Limb (tissue), 2 donors: Measurements from ENCODE around the gene EDC3.
"Not testable (repeated sequence)": the region's sequence is repeated elsewhere in the genome, so short reads cannot be mapped to it uniquely, and the experiment has no call there.

Experiments used
- DNase-seq, 2 donors: peaks; one replicate each; pipeline ENCODE4 v3.0.0-alpha.2; 2016; ENCODE audit errors: extremely low spot score in 2 of 2

The EDC3 gene

GRCh38 chr15:74710319-74711094 is 14.7 kb upstream of the EDC3 start:
- DNase-seq = no peak

GRCh38 chr15:74709892-74710291 is 14.1 kb upstream of the EDC3 start:
- no peak for DNase-seq

GRCh38 chr15:74709011-74709410 is 13.2 kb upstream of the EDC3 start:
- DNase-seq = no peak

DNA sequence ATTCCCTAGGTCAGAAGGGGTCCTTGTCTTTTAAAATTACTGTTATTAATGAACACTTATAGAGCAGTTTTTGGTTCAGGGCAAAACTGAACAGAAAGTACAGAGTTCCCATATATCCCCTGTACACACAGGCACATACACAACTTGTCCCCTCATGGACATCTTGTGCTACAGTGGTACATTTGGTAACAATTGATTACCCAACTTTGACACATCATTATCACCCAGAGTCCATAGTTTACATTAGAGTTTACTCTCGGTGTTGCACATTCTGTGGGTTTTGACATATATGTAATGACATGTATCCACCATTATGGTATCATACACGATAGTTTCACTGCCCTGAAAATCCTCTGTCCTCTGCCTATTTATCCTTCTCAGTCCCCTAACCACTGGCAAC is 984 bp upstream of the EDC3 start:
- DNase-seq = no peak

DNA sequence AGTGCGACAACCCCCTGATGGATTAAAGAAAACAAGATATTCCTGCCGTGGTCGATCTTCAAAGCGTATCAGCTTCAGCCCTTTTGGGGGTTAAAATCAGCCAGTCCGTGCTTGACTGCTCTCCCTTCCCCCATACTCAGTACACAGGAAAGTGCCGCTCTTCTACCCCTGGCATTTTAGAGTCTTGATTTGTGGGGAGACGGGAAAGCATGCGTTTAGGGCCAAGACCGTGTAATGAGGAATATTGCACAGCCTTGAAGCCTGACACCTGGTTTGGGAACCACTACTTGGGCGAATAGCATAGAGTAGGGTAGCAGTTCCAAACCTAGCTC is 540 bp upstream of the EDC3 start:
- DNase-seq = no peak

DNA sequence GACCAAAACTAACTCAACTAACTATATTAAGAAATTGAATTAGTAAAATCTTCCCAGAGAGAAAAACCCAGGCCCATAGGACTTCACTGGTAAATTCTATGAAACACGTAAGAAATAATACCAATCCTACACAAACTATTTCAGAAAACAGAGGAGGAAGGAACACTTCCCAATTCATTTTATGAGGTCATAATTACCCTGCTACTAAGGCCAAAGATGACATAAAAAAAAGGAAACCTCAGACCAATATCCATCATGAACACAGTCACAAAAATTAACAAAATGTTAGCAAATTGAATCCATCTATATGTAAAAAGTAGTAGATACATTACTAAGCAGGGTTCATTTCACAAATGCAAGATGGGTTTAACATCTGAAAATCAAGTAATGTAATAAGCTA is 3.5 kb downstream of the EDC3 start:
- DNase-seq = no peak

GRCh38 chr15:74683758-74684157 is 12.1 kb downstream of the EDC3 start:
- DNase-seq = no peak

DNA sequence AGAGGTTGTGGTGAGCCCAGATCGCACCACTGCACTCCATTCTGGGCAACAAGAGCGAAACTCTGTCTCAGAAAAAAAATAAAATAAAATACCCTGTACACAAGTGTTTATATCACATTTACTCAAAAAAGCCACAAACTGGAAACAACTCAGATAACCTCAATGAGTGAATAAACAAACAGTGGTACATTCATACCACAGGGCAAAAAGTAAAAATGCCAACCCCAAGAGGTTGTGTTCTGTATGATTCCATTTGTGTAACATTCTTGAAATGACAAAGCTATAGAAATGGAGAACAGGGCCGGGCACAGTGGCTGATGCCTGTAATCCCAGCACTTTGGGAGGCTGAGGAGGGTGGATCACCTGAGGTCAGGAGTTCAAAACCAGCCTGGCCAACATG is 12.9 kb downstream of the EDC3 start:
- no peak for DNase-seq

GRCh38 chr15:74680456-74680855 is 15.4 kb downstream of the EDC3 start:
- DNase-seq = no peak

DNA sequence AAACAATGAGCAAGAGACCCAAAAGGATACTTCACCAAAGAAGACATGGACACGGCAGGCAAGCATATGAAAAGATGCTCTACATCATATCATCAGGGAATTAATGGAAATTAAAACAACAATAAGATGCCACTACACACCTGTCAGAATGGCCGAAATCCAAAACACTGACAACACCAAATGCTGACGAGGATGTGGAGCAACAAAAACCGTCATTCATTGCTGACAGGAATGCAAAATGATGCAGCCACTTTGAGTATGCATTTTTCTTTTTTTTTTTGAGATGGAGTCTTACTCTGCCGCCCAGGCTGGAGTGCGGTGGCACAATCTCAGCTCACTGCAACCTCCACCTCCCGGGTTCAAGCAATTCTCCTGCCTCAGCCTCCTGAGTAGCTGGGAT is 19.0 kb downstream of the EDC3 start:
- no peak for DNase-seq

DNA sequence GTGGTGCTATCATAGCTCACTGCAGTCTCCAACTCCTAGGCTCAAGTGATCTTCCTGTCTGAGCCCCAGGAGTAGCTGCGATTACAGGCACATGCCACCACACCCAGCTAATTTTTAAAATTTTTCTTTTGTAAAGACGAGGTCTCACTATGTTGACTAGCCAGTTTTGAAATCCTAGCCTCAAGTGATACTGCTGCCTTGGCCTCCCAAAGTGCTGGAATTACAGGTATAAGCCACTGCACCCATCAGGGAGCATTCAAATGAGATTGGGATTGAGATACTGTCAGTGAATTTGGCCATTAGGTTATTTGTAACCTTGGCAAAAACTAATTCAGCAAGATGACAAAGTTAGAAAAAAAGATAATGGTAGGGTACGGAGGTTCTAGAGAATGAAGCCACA is 21.7 kb downstream of the EDC3 start:
- no peak for DNase-seq

GRCh38 chr15:74669627-74670026 is 26.2 kb downstream of the EDC3 start:
- no peak for DNase-seq

DNA sequence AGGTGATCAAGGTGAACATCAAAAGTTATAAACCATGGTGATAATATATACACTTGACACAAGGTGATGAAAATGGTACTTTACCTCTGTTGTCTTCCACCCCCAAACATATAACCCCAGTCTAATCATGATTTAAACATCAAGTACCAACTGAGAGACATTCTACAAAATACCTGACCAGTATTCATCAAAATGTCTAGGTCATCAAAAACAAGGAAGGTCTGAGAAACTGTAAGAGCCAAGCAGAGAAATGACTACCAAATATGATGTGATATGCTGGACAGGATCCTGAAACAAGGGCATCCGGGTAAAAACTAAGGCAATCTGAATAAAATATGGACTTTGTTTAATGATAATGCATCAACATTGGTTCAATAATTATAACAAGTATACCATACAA is 27.8 kb downstream of the EDC3 start:
- no peak for DNase-seq

DNA sequence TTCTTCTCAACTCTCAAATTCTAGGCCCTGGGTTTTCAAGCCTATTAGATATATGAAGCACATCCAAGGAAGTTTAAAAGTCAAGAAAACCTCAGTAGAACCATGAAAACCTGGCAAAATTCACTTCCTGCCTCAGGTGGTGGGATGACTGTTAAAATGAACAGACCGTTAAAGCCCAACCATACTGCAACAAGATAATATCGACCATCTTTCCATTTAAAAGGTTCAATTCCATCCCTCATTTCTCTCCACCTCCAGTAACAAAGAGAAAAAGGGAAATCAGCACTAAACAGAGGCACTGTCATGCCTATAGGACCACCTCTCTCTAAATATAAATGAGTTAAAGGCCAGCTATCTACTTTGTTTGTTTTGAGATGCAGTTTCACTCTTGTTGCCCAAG is 31.2 kb downstream of the EDC3 start:
- DNase-seq = no peak

DNA sequence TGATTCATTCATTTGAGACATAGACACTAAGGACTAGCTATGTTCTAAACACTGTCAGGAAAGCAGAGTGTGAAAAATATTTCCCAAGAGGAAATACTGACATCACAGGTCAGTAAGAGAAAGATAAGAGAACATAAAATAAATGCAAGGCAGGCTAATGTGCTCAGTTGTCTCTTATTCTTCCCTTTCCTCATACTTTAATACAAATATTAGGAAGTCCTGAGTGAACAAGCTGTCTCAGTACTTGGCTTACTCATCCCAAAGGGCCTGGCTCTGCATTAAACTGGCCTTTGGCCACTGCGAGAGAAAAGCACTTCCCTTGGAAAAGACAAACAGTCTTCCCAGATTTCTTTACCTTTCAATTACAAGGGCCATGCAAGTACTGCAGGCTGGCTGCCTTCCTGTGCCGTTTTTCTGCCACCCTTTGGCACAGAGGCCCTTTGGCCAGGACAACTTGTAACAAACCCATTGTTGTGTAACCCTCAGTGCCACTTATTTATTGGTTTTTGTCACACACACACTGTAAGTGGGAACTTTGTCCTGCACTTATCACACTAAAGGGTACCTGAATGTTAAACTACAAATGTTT is 31.7 kb downstream of the EDC3 start:
- DNase-seq = no peak

DNA sequence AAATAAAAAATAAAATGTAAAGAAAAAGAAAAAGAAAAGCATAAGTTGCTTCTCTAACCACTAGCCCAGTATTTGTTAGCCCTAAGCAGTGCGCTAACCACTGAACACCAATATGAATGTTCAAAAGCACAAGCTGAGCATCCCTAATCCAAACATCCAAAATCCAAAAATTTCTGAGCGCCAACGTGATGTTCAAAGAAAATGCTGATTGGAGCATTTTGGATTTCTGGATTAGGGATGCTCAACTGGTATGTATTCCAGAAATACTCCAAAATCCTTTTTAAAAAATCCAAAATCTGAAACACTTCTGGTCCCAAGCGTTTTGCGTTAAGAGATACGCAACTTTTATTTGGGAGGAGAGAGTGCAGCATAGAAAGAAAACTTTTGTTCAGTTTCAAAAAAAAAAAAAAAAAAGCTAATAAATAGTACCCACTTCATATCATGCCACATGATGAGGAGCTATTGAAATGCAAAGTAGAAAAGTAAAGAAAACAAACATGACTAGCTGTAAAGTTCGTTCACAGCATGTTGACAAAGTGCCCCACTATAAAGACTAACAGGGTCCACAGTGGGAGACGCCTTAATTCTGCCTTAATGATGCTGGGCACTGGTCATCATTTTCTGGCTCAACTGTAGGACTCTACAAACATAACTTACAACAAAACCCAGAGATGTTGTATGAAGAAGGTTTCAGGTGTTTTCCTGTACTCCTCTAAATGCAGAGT is 32.4 kb downstream of the EDC3 start:
- no peak for DNase-seq

DNA sequence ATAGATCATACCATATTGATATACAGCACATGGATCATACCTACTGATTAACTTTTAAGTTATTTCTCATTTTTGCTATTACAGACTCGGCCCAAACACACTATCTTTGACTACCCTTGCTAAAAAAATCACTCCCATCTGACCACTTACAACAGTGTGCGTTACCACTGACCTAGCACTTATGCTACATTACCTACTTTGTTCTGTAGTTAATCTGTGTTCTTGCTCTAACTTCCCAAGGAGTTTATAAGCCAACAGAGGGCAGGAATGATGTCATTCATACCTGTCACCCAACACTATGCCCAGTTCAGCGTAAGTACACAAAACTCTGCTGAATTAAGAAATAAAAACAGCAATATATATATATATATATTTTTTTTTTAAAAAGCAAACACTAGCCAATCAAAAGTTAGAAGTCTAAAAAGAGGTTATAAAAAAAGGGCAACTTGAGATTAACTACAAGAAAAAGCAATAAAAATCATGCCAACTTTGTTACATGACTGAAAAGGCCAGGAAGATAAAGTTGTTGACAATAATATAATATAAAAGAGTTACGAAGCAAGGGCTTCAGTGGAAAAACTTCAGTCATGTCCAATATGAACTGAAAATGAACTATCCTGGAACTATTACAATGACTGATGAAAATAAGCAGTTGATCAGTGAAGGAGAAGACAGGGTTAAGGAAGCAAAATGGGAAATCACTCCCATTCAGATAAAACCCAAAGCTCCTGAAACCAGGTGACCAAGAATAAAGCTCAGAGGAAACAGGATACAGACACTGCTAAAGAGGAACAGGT is 33.6 kb downstream of the EDC3 start:
- DNase-seq = no peak

- not testable (repeated sequence) for DNase-seq
Observed at GRCh38 chr15:74661280-74661679, 34.5 kb downstream of the EDC3 start.

DNA sequence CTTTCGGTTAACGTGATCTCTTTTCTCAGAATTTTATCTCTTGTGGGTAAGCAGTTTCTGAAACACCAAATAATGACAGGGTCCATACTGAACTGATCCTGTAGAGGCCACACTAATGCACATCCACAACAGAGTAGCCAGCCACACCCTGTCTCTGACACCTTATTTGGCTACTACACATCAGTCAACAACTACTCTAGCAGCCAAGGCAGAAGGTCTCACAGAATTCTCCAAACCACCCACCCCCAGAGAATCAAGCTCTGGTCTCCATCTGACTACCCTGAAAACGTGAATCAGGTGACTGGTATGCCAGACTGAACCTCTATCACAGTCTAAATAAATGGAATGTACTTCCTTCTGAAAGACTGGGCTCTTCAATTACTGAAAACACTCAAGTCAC is 38.0 kb downstream of the EDC3 start:
- DNase-seq = no peak

DNA sequence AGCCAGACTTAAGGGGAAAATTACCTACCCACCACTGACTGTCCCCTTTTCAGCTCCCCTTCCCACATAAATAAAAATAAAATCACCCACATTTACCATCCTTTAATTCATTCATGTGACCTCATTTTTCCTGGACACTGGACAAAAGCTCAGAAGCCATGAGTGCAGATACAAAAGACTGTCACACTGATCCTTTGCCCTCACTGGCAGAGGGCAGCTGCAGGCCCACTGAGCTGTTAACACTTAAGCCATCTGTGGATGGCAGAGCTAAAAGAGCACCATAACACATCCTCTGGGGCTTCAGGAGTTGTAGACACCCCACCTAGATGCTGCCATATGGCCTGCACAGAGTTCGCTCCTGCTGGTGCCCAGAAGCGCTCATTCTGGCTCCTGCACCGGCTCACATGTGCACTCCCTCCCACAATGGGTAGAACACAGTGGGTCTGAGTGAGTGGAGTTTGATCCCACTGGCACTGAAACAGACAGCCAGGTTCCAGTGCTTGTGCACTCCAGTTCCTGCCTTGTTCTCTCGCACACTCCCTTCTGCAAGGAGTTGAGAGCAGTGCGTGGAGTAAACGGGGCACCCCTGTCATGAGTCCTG is 38.8 kb downstream of the EDC3 start:
- DNase-seq = no peak

DNA sequence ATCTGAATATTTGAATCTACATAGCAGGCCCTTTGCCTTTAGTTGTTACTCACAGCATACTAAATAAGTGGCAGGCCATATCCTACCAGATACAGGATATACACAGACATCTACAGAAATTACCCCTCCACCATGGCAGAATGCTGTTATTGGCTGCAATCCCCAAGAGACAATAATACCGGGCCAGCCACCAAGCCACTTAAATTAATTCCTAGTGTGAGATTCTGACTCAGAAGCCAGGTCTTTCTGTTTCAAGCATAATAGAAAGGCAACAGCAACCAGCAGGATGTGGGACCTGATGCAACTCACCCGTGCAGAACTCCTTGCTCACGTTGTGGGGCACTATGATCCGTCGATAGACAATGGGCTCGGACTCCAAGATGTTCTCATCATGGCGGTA is 40.4 kb downstream of the EDC3 start:
- DNase-seq = no peak
